Measurements from ENCODE around the gene PTPN11.

GRCh38 chr12:112536367-112536730, 117.6 kb downstream of the PTPN11 start:
- TF ChIP-seq POLR2A (IDR thresholded peaks at IDR 0.05; ENCODE audit: low read depth, low read length) (no peak), PAX5 (IDR thresholded peaks at IDR 0.05; ENCODE audit: insufficient read depth, low read length, severe bottlenecking) (no peak), POLR2AphosphoS5 (IDR thresholded peaks at IDR 0.05; ENCODE audit: low read depth, low read length) (no peak)
